ENCODE data around the gene PEAR1. TPM values are rescaled to one million over a fixed set of nuclear protein-coding genes. Genes with fewer than 3 reads are reported as not detected.

Gene PEAR1
- total RNA-seq, 1 experiment from 2014 or later, result 10.8 TPM

GRCh38 chr1:156942576-156942975, 49.1 kb downstream of the PEAR1 start:
- Histone ChIP-seq H3K27ac (ENCODE audit: low read depth, low read length) (no peak overlapping the region), H3K4me3 (replicated peaks in 1 of 2; ENCODE audit: low read depth in 1 of 2, low read length in 2 of 2) (no peak overlapping the region), H3K79me2 (ENCODE audit: insufficient read depth, low read length) (no peaks in the 10 kb centered on the region), H3K27me3 (ENCODE audit: insufficient read depth, low read length) (no peaks in the 10 kb centered on the region), H3K9me3 (ENCODE audit: control insufficient read depth in 1 of 2, insufficient read depth in 1 of 2, low read depth in 1 of 2, low read length in 2 of 2) (no peaks in the 10 kb centered on the region), H4K20me1 (ENCODE audit: insufficient read depth) (no peaks in the 10 kb centered on the region), H3K9ac (ENCODE audit: low read length) (no peak overlapping the region), H2AFZ (ENCODE audit: low read depth, low read length, poor library complexity, severe bottlenecking) (no peak overlapping the region), H3K9me2 (ENCODE audit: insufficient read depth) (no peaks in the 10 kb centered on the region), H3K4me1 (ENCODE audit: control insufficient read depth in 1 of 2, insufficient read depth in 2 of 2, low read length in 2 of 2) (peaks cover 0 to 7% of the 10 kb centered on the region in 2 experiments; a peak in 1 of 4 replicates), H3K36me3 (ENCODE audit: control insufficient read depth in 1 of 2, insufficient read depth in 2 of 2, low read length in 2 of 2) (peaks cover 19 to 23% of the 10 kb centered on the region in 2 experiments), H3K4me2 (ENCODE audit: low read length) (no peak overlapping the region)
- RAD21 ChIA-PET (ENCODE audit: low non-redundant PET in 1 of 2, low total read pairs in 2 of 2, uncharacterized antibody in 2 of 2, unreplicated experiment in 2 of 2), result no interaction called here
- CTCF ChIA-PET, result no interaction called here
- TF ChIP-seq RAD21 (IDR thresholded peaks at IDR 0.05; ENCODE audit: low read depth), result no peak
- no peak for TF ChIP-seq YY1 (IDR thresholded peaks at IDR 0.05; ENCODE audit: extremely low read depth, insufficient replicate concordance, low read depth, low read length)
- TF ChIP-seq FOSL1 (IDR thresholded peaks at IDR 0.05; ENCODE audit: low read depth), result no peak
- no peak for TF ChIP-seq SIN3A (IDR thresholded peaks at IDR 0.05; ENCODE audit: low read depth)
- TF ChIP-seq EGR1 (IDR thresholded peaks at IDR 0.05; ENCODE audit: low read depth), result no peak
- TF ChIP-seq POLR2A (IDR thresholded peaks at IDR 0.05; ENCODE audit: borderline replicate concordance, extremely low read depth, insufficient read depth, insufficient read length), result no peak
- TF ChIP-seq EZH2 (IDR thresholded peaks at IDR 0.05), result no peak
- TF ChIP-seq JUND (IDR thresholded peaks at IDR 0.05), result no peak
- no peak for TF ChIP-seq ZNF274 (IDR thresholded peaks at IDR 0.05; ENCODE audit: low read depth, low read length)
- no peak for TF ChIP-seq MAX (IDR thresholded peaks at IDR 0.05)
- TF ChIP-seq TCF7L2 (IDR thresholded peaks at IDR 0.05; ENCODE audit: borderline replicate concordance, extremely low read depth, insufficient read depth, insufficient read length), result no peak
- no peak for TF ChIP-seq ZFX (IDR thresholded peaks at IDR 0.05)
- TF ChIP-seq CEBPB (IDR thresholded peaks at IDR 0.05; ENCODE audit: low read depth), result no peak
- TF ChIP-seq ELF1 (IDR thresholded peaks at IDR 0.05; ENCODE audit: borderline replicate concordance, low read depth), result no peak
- TF ChIP-seq POLR2AphosphoS5 (IDR thresholded peaks at IDR 0.05; ENCODE audit: low read depth, low read length), result no peak
- TF ChIP-seq ZBTB33 (IDR thresholded peaks at IDR 0.05; ENCODE audit: extremely low read depth, insufficient replicate concordance, low read length), result no peak
- TF ChIP-seq SP1 (IDR thresholded peaks at IDR 0.05; ENCODE audit: low read depth), result no peak
- TF ChIP-seq ATF3 (IDR thresholded peaks at IDR 0.05), result no peak
- TF ChIP-seq CBX3 (IDR thresholded peaks at IDR 0.05; ENCODE audit: low read depth), result no peak
- DNase-seq (ENCODE audit: low read depth, low spot score), result no peak
- POLR2A ChIA-PET, result no interaction called here
- BruUV-seq (replicated peaks), result no TSS peak
- no peak for ATAC-seq
- intact Hi-C loops (cut with micrococcal nuclease), result no loop called here
